DMS53 treated with DMSO at 0.1 percent for 48 hours (cell line): Measurements from ENCODE around the gene TOX2.

Experiments
- DNase-seq: peaks from one replicate; lab custom pipeline; 2025; ENCODE audit not compliant: unreplicated experiment; lab: John Stamatoyannopoulos, UW

The TOX2 gene, protein sequence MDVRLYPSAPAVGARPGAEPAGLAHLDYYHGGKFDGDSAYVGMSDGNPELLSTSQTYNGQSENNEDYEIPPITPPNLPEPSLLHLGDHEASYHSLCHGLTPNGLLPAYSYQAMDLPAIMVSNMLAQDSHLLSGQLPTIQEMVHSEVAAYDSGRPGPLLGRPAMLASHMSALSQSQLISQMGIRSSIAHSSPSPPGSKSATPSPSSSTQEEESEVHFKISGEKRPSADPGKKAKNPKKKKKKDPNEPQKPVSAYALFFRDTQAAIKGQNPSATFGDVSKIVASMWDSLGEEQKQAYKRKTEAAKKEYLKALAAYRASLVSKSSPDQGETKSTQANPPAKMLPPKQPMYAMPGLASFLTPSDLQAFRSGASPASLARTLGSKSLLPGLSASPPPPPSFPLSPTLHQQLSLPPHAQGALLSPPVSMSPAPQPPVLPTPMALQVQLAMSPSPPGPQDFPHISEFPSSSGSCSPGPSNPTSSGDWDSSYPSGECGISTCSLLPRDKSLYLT

DNA sequence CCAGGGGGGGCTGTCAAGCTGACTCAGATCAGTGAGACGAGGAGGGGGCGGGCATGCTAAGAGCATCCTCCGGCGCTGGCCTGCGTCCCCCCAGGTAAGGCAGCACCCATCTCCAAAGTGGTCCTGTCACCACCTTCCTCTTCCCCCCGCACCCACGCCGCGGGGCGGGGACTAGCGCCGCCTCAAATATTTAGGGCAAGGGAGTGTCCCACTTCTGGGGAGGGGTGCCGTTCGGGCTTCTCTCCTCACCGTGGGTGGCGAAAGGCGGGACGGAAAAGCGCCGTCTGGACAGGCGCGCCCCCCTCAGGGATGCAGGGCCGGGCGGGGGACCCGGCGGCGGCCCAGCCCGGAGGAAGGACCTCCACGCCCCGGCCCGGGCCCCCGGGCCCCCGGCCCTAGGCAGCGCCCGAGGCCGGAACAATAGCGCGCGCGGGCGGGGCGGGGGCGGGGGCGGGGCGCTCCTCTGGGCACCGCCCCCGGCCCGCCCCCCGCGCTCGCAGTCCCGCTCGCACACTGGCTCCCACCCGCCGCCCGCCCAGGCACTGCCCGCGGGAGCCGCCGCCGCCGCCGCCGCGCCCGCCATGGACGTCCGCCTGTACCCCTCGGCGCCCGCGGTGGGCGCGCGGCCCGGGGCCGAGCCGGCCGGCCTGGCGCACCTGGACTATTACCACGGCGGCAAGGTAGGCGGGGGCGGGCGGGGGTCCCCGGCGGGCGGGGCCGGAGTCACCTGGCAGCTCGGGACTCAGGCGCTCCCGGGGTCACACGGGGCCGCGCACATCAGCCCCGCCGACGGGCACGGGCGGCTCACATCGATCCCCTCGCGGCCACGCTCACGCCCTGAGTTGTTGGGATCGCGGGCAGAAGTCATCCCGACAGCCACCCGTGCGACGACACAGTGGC lies at the start of gene TOX2:
TOX2 (plus strand) TSS at position 542 of the 900 bp plus-strand sequence; CDS start at position 582, 40 bp downstream.
- no peak for DNase-seq

DNA sequence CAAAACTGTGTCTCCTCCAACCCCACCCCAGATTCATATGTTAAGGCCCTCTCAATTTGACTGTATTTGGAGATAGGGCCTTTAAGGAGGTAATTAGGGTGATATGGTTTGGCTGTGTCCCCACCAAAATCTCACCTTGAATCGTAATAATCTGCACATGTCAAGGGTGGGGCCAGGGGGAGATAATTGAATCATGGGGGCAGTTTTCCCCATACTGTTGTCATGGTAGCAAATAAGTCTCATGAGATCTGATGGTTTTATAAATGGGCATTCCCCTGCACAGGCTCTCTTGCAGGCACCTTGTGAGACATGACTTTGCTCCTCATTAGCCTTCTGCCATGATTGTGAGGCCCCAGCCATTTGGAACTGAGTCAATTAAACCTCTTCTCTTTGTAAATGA lies 46.6 kb upstream of the TOX2 start:
- no peak for DNase-seq

DNA sequence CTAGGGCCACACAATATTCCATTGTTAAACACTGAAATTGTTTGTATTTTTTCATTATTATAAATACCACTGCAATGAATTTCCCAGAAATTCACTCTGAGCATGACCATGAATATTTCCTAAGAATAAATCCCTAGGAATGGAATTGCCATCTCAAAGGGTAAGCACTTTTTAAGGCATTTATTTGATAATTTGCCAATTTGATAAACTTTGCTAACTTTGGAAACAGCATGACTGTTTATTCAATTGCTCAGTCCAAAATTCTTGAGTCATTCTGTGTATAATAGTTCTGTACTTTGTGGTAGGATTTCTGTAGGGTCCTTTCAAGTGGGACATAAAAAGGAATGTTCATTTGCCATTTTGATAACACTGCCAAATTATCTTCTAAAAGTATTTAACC lies 44.2 kb upstream of the TOX2 start:
- DNase-seq: no peak

DNA sequence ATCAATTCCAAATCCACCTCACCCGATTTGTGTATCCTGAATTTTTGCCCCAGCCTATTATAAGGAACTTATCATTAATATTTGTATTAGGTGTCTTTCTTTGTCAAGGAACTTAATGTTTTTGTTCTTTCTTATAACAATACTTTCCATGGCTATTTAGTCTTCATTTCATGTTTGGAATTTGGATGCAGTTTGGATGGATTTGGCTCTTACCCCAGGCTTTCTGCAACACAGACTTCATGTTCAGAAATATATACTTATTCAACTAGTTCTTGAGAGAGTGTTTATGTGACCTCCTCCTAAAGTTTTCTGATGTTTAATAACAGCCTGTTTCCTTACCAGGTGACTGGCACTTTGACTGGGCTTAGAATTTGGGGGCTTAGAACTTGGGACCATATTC lies 35.9 kb upstream of the TOX2 start:
- no peak for DNase-seq

DNA sequence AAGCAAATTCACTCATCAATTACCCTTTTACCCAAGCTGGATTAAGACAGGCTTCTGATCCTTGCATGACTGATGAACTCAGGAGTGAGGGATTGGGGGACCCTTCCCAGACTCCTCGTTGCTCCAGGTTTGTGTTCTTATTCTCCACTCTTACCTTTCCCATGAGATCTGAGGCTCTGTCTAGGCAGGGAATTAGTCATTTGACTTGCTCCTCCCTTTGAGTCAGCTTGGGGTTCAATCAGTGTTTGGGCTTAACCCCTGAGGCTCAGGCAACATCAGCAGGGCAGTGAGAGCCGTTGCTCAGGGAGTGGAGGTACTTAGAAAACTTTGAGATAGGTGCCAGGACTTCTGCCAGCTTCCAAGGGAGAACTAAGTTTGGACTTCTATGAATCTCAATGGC lies 20.7 kb upstream of the TOX2 start:
- DNase-seq: no peak

DNA sequence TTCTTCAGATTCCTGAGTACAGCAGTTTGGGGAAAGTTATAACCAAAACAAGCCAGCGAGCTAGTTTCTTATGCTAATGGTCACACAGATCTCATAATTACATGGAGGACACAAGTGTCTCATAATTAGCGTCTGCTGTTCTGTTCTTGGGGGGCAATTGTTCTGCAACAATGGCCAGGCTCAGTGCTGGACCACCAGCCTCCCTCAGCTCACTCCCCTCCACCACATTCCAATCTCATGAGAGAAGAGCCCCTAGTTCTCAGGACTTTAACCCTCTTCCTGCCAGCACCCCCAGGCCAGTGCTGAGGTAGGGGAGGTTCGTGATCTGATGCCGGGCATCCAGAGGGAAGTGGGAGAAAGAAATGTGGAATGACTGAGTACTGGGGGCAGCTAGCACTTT lies 20.2 kb upstream of the TOX2 start:
- DNase-seq: no peak

DNA sequence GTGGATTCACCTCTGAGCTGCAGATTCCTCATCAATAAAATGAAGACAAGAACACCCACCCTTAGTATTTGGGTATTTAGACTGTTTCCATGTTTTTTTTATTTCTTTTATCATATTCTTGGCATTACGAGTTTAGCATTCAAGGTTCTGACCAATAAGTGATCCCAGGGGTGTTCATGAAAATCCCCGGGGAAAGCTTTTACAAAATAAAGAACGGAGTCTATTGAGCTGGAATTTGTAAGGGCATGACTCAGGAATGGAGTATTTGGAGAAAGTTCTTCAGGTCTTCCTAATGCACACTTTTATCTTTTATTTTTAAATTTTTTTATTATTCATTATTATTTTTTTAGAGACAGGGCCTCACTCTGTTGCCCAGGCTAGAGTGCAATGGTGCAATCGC lies 19.4 kb upstream of the TOX2 start:
- no peak for DNase-seq

DNA sequence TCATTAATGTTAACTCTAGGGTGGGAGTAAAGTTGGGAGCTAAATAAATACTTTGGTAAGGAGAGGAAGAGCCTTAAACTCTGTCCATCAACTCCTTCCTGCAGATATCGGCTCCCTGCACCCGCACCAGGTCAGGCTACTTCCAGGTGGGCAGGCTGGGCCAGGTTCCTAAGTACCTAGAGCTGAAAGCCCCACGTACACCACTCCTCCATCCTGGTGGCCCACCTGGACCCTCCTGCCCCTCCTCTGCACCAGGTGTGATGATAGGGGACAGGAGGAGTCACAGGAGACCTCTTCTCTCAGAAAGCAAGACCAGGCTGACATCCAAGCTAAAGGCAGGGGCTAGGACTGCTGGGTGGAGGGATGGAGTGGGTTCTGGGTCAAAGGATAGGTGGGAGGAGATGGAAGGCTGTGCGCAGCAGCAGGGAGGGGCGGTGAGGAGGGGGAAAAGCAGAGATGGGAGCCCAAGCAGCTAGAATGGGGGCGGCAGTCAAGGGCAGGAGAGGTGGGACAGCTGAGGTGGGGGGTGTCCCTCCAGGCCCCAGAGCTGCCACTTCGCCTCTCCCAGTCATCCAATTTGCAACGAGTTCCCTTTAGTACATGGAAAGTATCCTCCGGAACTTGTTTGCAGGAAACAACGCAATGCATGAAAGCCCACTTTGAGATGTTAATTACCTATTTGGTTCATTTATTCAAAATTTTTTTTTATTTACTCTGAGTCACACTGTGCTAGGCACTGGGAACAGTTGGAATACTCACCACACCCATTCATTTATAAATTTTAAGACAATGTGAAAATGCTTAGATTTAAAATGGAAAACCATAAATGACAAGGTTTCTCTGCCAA lies 15.2 kb upstream of the TOX2 start:
- no peak for DNase-seq

DNA sequence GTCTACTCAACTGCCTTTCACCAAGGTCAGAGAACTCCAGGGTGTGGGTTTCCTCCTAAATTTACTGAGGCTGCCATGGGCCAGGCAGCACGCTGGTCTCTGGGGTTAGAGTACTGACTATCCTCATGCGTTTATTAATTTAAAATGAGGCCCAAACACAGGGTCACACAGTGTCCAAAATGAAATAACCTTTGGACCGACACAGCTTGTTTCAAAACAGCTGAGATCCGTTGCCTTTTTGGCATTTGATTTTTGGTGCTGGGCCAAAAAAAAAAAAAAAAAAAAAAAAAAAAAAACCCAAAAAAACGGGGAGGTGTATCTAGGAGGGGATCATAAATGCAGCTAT lies 14.6 kb upstream of the TOX2 start:
- DNase-seq: no peak

DNA sequence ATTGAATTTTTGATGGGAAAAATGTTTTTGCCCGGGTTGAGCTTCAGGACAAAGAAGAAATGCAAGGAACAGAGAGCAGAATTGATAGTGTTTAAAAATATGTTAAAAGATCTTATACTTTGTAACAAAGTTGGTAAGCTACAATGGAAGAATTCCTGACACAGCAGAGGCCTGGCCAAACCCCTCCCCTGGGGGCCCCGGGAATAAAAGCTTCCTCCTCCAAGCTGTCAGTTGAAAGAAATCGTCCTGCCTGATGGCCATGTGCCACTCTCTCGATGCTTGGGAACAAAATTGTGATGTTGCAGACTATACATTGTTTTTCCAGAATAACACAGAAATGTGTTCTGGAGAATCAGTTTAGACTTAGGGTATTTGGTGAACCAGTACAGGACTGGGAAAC lies 14.2 kb upstream of the TOX2 start:
- DNase-seq: no peak

DNA sequence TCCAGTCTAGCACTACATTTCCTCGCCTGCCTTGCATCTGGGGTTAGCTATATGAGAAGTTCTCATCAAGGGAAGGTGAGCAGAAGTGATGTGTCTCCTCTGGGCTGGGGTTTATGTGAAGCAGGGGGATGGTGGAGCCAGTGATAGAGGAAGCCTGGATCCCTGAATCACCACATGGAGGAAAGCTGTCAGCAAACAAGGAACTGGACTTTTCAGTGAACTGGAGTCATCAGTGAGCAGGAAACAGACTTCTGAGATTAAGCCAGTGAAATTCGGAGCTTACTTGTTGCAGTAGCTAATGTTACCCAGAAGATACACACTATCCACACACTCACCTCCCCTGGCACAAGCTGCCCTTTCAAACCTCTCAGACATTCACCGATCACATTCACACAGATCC lies 13.4 kb upstream of the TOX2 start:
- DNase-seq: no peak

DNA sequence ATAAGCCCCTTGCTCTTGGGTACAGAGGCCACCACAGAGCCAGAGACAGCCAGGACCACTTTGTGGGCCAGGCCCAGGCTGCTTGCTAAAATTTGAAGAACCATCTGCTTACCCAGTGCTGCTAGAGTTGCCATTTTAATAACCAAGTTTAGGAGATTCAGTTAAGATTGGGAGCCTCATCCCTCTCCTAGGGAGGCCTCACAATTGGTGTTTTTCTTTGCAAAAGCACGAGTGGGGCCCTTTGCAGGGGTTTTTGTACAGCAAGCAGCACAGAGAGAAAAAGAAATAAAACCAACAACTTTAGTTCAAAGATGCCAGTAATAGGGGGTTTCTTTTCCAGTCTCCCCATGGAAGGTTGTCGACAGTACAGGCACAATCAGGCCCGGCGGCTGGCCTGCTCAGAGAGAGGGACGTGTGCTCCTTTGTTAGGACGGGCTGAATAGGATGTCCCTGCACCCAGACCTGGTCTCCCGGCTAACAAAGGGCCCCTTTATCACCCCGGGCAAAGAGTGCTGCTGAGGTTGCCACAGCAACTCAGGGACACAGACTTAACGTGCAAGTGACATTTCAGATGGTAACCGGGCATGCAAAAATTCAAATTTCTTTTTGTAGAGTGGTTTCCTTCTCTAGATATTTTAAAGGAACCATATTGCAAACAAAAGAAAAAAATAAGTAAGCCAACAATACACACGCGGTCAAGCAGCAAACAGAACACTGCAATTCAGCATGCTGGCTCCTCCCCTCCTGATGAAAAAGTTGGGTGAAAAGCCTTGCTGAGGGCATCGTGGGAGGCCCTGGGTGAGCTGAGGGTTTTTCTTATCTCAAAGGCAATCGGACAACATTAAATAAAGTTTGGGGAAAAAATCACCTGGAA lies 10.5 kb upstream of the TOX2 start:
- DNase-seq: no peak

DNA sequence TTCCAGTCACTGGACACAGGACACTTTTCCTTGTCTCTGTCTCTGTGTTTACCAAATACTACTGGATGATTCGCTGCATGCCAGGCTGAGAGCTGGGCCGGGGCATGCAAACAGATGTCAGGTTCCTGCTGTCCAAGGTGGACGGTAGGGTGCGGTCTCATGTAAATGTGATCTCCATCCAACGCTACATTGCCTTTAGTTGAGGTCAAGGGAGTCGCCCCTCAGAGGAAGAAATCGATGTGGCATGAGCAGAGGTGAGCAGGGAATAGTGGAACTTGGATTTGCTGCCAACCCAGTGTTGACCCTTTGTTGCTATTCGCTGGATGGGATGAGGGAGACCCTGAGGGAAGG lies 9.8 kb upstream of the TOX2 start:
- DNase-seq: no peak

DNA sequence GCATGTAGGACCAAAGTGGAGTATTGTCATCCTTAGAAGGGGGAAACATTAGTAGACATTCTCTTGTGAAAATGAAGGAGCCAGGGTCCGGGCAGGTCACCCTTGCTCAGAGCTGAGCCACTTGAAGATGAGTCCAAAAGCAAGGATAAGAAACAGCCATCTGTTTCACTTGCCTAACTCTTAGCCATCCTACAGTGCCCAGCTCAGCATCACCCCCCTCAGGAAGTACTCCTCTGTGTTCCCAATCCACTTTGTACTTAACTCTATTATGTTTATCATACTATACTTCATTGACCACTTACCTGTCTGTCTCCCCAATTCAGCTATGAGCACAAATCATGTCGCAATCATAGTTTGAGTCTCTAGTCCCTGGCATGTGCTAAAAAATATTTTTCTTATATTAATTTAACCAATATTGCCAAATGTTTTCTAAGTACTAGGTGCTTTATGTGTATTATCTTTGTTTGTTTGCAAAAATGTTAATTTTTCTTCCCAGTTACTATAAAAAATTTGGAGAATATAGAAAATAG lies 8.1 kb upstream of the TOX2 start:
- no peak for DNase-seq

DNA sequence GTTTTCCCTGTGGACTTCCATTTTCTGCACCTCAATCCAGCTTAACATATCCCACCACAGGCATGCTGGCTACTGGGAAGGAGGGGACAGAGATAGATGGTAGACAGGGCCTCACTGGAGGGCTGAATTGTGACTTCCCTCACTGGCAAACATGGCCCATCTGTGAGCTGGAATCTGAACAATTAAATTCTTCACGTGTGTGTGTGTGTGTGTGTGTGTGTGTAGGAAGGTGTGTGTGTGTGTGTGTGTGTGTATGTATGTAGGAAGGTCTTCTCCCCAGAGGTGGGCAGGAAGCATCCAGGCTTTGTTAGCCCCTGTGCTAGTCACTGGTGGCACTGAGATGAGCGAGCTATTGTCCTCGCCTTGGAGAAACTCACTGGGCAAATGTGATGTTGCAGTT lies 5.4 kb upstream of the TOX2 start:
- DNase-seq: no peak

DNA sequence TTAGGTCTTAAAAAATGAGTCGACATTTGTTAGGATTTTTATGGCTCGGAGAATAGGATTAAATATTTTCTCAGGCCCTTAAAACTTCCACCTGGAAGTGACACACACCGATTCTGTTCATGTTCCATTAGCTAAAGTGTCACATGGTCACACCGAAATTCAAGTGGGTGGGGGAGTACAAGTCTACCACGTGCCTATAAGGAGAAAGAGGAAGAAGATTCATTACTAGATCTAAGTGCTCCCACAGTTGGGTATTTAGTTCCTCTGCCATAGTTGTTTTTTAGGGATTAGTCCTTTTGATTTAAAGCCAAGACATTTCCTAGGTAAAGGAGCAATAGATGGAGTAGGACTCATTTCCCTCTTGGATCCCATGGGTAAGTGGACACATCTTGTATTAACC lies 4.9 kb upstream of the TOX2 start:
- no peak for DNase-seq

DNA sequence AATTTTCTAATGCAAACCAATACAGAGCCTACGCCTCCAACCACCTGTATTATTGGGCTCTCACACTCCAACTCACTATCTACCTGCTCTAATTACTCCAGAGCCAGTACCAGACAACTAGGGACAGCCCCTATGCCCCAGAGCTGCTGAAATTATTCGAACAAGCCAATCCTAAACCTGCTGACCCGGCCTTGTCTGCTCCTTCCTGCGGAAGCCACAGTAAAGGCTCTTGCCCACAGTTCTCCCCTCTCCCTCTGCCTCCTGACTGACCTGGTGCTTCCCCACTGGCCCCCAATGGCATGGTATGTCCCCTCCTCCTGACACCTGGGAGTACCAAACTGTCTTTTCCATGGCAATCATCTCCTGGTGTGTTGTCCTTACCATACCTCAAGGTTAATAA lies 4.1 kb upstream of the TOX2 start:
- no peak for DNase-seq

DNA sequence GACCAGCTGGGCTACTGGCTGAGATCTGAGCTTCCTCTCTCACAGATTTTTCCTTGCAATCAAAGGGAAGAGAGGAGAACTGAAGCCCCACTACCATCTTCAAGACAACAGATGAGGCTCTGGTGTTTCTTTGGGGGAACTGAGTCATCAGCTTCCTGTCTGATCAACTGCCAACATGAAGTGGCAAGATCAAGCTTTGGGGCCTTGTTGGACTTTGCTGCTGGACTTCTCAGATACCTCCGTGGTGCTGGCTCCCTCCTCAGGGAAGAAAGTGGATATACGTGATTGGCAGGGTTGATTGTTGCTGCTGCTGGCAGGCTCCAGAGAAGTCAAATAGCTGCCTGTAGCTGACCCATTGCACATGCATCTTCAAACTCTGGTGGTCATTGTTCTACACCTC lies 3.6 kb upstream of the TOX2 start:
- no peak for DNase-seq

DNA sequence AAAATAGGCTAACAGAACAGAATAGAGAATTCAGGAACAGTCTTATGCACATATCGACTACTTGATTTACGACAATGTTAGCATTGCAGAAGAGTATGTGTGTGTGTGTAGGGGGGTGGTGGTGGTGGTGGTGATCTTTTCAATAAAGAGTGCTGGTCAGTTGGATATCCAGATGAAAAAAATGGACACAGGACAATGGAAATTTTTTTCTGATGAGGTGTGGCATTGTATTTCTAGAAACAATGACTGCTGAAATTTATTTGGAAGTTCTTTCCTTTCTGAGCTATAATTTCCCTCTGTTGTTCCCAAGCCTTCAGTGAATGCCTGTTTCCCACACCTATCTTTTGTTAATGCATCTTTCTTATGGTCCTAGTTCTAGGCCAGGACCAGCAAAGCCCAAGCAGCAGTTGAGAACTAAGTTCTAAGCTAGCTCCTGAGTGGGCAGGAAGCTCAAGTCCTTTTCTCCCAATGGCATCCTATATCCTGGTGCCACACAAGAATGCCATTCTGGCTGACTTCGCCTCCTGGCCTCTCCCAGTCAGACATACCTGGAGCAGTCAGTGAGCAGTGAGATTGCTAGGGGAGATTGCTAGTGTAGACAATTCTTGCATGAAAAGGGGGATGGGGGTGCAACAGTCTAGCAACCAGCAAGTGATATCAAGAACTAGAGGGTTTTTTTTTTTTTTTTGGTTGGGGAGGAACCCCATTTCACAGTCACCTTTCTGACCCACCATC lies 1.2 kb upstream of the TOX2 start:
- DNase-seq: no peak
